Measurements from ENCODE around the gene ZMYND10.
A peak's percentile ranks its signal among the peaks of the same experiment; 100 is the strongest.
"Not testable (repeated sequence)": the region's sequence is repeated elsewhere in the genome, so short reads cannot be mapped to it uniquely, and the experiment has no call there.

Gene ZMYND10

GRCh38 chr3:50324351-50325112 is 21.0 kb downstream of the ZMYND10 start:
- DNase-seq = peak; percentile 74

DNA sequence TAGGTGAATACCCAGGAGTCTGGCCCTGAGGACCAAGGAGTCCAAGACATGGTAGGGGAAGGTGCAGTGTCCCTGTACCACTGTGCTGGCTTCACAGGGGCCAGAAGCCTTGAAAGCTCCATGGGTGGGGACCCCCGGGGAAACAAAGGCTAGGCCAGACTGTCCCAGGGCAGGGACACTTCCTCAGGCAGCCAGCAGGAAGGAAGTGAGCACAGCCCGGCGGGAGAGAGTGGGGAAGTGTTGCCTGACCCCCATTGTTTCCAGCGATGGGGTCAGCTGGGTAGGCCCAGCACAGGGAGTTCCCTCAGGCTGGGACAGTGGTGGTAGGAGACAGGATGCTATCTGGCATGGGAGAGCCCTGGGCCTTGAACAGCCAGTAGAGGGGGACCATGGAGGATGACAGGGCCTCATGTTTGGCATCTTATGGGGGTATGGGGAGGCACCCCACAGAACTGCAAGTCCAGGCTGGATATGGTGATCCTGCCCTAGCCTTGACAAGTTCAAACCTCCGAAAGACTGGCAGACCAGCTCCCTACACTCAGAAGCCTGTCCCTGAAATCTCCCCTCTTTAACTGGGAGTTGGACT is 21.8 kb downstream of the ZMYND10 start:
- DNase-seq = peak; percentile 51

DNA sequence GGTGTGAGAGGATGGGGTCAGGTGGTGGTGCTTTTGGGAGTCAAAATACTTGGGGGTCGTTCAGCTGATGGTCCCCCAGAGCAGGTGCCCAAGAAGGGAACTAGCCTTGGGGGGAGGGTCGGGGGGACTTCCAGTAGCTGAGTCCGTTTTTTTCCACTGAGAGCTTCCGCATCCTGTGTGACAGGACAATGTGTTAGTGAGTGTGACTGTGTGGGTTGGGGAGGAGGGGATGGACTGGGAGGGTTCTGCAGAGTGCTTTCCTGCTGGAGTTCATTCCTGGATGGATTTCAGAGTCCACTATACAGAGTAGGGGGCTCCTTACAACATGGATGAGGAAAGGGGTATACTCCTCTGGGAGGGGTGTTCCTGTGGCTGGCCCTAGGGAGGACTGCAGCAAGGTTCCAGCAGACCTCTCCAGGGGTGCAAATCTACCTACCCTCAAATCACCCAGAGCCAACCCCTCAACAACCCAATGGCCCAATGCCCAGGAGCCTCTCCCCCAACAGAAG is 22.4 kb downstream of the ZMYND10 start:
- DNase-seq = peak; percentile 51

DNA sequence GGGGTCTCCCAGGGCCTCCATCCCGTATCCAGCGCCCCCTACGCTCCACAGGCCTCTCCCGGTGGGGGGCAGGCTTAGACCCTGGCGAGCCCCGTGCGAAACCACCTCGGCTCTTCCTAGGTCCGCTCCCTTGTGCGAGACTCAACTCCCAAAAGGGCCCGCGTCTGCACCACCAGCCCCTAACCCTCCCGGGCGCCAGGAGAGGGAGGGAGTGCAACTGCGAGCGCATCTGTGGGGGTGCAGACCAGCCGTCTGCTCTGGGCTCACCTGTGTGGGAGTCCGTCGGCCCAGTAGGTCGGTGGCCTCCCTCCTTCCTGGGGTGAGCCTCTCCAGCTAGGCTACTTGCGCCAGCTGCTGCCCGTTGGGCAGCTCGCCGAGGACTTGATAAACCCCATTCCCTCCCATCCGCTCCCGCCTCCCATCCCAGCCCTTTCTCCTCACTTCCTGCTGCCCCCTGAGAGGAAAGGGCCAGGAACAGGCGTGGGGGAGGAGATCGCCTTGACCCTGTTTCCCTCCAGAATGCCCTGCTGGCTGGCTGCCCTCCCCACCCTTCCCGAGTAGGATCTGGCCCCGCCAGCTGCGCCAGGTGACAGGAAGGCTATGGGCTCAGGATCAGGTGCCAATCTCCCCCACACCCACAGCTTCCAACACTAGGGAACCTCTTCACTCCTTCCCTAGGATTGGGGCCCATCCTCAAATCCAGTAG is 23.0 kb downstream of the ZMYND10 start, which contains the start of gene HYAL2:
Gene HYAL2 (minus strand): TSS at position 360 of the 706 bp plus-strand sequence. CDS start 2,256 bp downstream, outside the sequence.
- DNase-seq = peak; percentile 58

- no peak for DNase-seq
These were observed 23.5 kb downstream of the ZMYND10 start for GRCh38 chr3:50322115-50322385.

- peak; percentile 94 for DNase-seq
These were observed 24.0 kb downstream of the ZMYND10 start for GRCh38 chr3:50321336-50322114.

GRCh38 chr3:50320853-50321335 is 24.6 kb downstream of the ZMYND10 start:
- DNase-seq = peak; percentile 89

- no peak for DNase-seq
These were observed 25.5 kb downstream of the ZMYND10 start for GRCh38 chr3:50319894-50320625.

GRCh38 chr3:50319181-50319893 is 26.2 kb downstream of the ZMYND10 start:
- DNase-seq = no peak

- DNase-seq = no peak
These were observed 26.9 kb downstream of the ZMYND10 start for GRCh38 chr3:50318615-50319014.

GRCh38 chr3:50318163-50318562 is 27.4 kb downstream of the ZMYND10 start:
- no peak for DNase-seq

DNA sequence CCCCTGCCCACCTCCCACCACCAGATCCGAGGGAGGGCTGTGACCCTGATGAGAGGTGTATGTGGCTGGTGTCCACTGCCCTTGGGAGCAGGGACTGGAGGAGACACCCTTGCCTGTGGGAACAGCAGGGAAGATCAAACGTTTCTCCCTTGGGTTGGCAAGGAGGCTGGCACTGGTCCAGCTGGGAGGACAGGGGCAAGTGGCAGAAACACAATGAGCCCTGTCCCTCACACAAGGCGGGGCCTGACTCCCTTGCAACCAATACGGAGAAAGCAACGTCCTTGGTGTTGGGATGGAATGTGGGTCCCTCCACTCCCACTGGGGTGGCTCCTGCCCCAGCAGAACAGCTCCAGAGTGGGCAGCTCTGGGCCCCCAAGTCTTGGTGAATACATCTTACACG is 28.2 kb downstream of the ZMYND10 start:
- no peak for DNase-seq

DNA sequence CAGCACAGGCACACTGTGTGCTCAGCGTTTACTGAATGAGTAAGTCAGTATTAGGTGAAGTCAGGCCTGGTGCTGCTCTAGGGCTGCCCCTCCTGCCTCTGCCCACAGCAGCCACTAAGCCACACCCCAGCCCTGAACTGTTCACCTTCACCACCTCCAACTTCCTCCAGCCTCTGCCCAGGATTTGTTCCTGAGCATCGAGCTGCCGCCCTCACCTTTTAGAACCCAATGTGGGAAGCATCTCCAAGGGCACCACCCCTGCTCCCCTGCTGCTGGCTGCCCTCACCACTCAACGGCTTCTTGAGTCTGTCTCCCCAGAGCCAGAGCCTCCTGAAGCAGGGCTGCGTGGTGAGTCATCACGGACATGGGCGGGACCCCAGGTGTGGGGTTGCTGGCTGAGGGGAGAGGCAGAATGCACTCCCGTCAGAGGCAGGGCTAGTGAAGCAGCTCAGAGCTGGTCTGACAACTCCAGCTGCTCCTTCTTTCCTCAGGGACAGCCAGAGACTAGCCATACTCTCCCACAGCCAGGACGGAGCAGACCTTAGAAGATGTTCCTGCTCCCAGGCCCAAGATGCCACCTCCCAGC is 28.8 kb downstream of the ZMYND10 start:
- DNase-seq = no peak

- DNase-seq = no peak
These were observed 30.7 kb downstream of the ZMYND10 start for GRCh38 chr3:50314816-50315215.

GRCh38 chr3:50314342-50314741 is 31.2 kb downstream of the ZMYND10 start:
- DNase-seq = no peak

GRCh38 chr3:50312041-50312440 is 33.5 kb downstream of the ZMYND10 start:
- not testable (repeated sequence) for DNase-seq

DNA sequence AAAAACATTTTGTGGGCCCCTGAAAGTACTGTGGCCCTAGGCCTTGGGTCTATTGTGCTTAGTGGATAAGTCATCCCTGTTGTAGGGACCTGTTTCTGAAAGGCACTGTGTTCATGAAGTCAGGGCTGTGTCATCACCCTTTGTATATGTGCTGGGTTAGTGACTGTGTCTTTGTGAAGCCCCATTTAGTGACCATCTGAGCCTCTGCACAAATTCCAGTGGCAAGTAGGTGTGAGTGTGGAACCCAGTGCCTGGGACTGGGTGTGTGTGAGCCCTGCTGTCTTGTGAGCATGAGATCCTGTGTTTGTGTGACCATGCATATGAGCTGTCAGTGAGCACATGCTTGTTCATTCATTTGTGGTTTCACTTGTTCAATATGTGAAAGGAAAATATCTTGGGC is 40.9 kb downstream of the ZMYND10 start:
- no peak for DNase-seq

DNA sequence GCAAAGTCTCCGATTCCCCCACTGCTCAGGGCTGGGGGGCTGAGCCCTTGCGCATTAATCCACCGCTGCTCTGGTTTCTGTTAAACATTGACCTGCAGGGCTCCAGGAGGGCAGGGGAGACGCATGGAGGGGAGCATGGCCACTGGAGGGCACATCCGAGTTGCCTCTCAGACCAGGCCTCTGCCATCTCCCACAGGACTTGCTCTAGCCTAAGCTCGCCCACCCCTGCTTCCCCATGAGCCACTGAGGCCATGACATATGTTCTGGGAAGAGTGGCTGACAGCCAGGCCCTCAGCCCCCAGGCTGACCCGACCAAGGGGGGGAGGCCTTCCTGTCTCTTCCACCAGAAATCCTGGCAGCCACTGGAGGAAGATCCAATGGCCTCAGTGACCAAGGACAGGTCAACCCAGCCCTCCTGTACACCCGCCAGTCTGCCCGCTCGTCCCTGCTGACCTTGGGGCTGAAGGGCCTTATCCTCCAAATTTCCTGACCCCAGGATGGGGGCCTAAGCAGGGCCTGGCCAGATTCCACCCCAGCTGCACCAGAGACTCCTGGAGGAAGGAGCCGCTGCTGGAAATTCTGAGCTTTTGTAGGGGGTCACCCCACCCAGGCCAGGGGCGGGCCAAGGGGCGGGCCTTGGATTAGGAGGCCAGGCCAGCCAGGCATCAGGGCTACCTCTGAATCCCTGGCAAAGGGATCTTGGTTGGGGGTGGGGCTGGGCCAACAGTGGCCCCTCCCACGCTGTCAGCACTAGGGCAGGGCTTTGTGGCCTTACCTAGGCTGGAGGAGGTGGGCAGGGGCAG is 42.3 kb downstream of the ZMYND10 start, which contains the start of gene HYAL1:
Gene HYAL1 (minus strand): TSS at position 562 of the 803 bp plus-strand sequence. CDS start 618 bp downstream, outside the sequence.
- DNase-seq = peak; percentile 66

GRCh38 chr3:50302095-50303012 is 43.2 kb downstream of the ZMYND10 start:
- no peak for DNase-seq

Data from right hindlimb (tissue), 1 donor.